ENCODE results near the gene ALDH8A1. TPM values are rescaled to one million over a fixed set of nuclear protein-coding genes. Genes with fewer than 3 reads are reported as not detected.

ALDH8A1 gene
- polyA plus RNA-seq, 2 of the 4 experiments (the other 2 are of a cell fraction): 0.18 to 0.85 TPM

- ATAC-seq (no peak; a peak in 1 of 6 replicates), DNase-seq (ENCODE audit: low read depth in 1 of 2, low spot score in 1 of 2) (no peak), FAIRE-seq (no peak)
- H3K4me3 ChIP-seq: no peak overlapping the region
- 90% methylated on average over 13 of the region's 13 CpGs for WGBS (ENCODE audit: missing lambda C conversion rate)
- TF ChIP-seq SREBF2 (IDR thresholded peaks at IDR 0.05): no peak
- no peak for TF ChIP-seq BHLHE40 (IDR thresholded peaks at IDR 0.05; ENCODE audit: low read depth, low read length)
- TF ChIP-seq HOXB13 (CRISPR knock-in tag; IDR thresholded peaks at IDR 0.05; ENCODE audit: low read depth): no peak
- no peak for TF ChIP-seq JUN (IDR thresholded peaks at IDR 0.05)
- TF ChIP-seq HEYL (CRISPR knock-in tag; IDR thresholded peaks at IDR 0.05): no peak
- TF ChIP-seq HDAC2 (IDR thresholded peaks at IDR 0.05): no peak
- no peak for TF ChIP-seq CBX2 (IDR thresholded peaks at IDR 0.05; ENCODE audit: borderline replicate concordance, low read depth)
- no peak for TF ChIP-seq MAX (IDR thresholded peaks at IDR 0.05)
- no peak for TF ChIP-seq FOSB (CRISPR knock-in tag; IDR thresholded peaks at IDR 0.05)
- TF ChIP-seq RARB (CRISPR knock-in tag; IDR thresholded peaks at IDR 0.05): no peak
- TF ChIP-seq POLR2A (IDR thresholded peaks at IDR 0.05; ENCODE audit: low read length): no peak
- no peak for TF ChIP-seq GATA3 (IDR thresholded peaks at IDR 0.05; ENCODE audit: borderline replicate concordance)
- TF ChIP-seq KDM1A (IDR thresholded peaks at IDR 0.05; ENCODE audit: low read depth): no peak
- no peak for TF ChIP-seq TFCP2L1 (CRISPR knock-in tag; IDR thresholded peaks at IDR 0.05)
- TF ChIP-seq RAD21 (conservative IDR thresholded peaks at IDR 0.05 in 1 of 2, IDR thresholded peaks at IDR 0.05 in 1 of 2): no peak
- H3K4me2 ChIP-seq: no peak overlapping the region
- H3K27ac ChIP-seq: no peak overlapping the region
- H3K9me3 ChIP-seq: peaks cover 2% of the 10 kb centered on the region; the same call in 1 of the 3 replicates
- no peaks in the 10 kb centered on the region for H3K4me1 ChIP-seq
- ChIA-PET CTCF (no interaction called here), POLR2A (no interaction called here)
These were observed 1.8 kb upstream of the ALDH8A1 start for GRCh38 chr6:134951494-134952263.

GRCh38 chr6:134950482-134950881 lies 581 bp upstream of the ALDH8A1 start:
- CTCF ChIA-PET: interaction anchor here (1.1 to 1.3 kb wide), 2 partner anchors 10 to 833 kb away, joined by 3 to 6 read pairs; no protein-coding TSS in a partner anchor
- peak in 1 of 2 experiments; percentile 34; a peak in 1 of 6 replicates for ATAC-seq
- DNase-seq (ENCODE audit: low read depth in 1 of 2, low spot score in 1 of 2): no peak

More at GRCh38 chr6:134950482-134950881, 581 bp upstream of the ALDH8A1 start:
- no peaks in the 10 kb centered on the region for H3K4me1 ChIP-seq
- TF ChIP-seq HES2 (IDR thresholded peaks at IDR 0.05) (no peak), MYC (IDR thresholded peaks at IDR 0.05; ENCODE audit: borderline replicate concordance, low read length) (no peak), CBX8 (IDR thresholded peaks at IDR 0.05) (no peak), RFX5 (IDR thresholded peaks at IDR 0.05) (no peak), EHMT2 (IDR thresholded peaks at IDR 0.05; ENCODE audit: low read depth) (no peak), TFCP2L1 (CRISPR knock-in tag; IDR thresholded peaks at IDR 0.05) (no peak), RCOR1 (IDR thresholded peaks at IDR 0.05; ENCODE audit: low read depth, low read length) (no peak), ZSCAN20 (CRISPR knock-in tag; IDR thresholded peaks at IDR 0.05) (no peak), RARB (CRISPR knock-in tag; IDR thresholded peaks at IDR 0.05) (no peak), PHF8 (IDR thresholded peaks at IDR 0.05; ENCODE audit: borderline replicate concordance, low read depth) (no peak), USF2 (IDR thresholded peaks at IDR 0.05) (no peak), CTCF (IDR thresholded peaks at IDR 0.05) (no peak), EHF (CRISPR knock-in tag; IDR thresholded peaks at IDR 0.05) (no peak), FOSL2 (IDR thresholded peaks at IDR 0.05) (no peak), FOSL2 (CRISPR knock-in tag; IDR thresholded peaks at IDR 0.05) (no peak), CHD2 (IDR thresholded peaks at IDR 0.05; ENCODE audit: low read length, partially characterized antibody) (no peak), NFE2L2 (conservative IDR thresholded peaks at IDR 0.05; ENCODE audit: low read length) (no peak)
- POLR2A ChIA-PET: no interaction called here
- no peak overlapping the region for H3K4me3 ChIP-seq
- FAIRE-seq: no peak
- no peak overlapping the region for H3K4me2 ChIP-seq
- peaks cover 5% of the 10 kb centered on the region; the same call in 1 of the 3 replicates for H3K9me3 ChIP-seq
- WGBS (ENCODE audit: missing lambda C conversion rate): 54% methylated on average over 2 of the region's 2 CpGs
- H3K27ac ChIP-seq: no peak overlapping the region

Measured in A549 (cell line).